Activated effector memory CD4-positive, alpha-beta T cell treated with anti-CD3 and anti-CD28 coated beads, Interleukin-2, amount 50 U/mL, for 16 hours (primary cell): ENCODE data around the gene HTR6.

Experiments
- DNase-seq: peaks from one replicate; pipeline ENCODE4 v3.0.0-alpha.2; 2020

HTR6 gene

GRCh38 chr1:19728413-19729145 is 63.9 kb downstream of the HTR6 start:
- no peak for DNase-seq

DNA sequence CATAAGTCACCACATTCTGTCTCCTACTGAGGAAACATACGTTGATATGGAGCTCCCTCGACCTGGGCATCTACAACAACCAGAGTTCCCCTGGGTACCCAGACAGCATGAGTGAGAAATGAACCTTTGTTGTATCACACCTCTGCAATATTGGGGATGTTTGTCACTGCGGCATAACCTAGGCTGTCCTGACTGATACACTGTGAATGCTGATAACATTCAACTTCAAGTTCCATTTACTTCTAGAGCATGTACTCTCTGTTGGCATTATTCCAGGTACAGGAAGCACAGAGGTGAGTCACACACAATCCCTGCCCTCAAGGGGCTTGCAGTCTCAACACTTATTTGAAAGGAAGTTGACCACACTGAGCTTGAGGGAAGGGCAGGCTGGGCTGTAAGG is 65.6 kb downstream of the HTR6 start:
- DNase-seq: no peak
